Ramos (cell line): ENCODE data around the gene RAPGEF5.

Experiments used
- in situ Hi-C: fragments of 300-500 bp; cut with MboI; formaldehyde crosslinking; loops from one replicate; pipeline ENCODE4 v1.14.3; 2022; ENCODE audit warnings: low sequenced_read_pairs; ENCODE audit not compliant: unreplicated experiment

Gene RAPGEF5

DNA sequence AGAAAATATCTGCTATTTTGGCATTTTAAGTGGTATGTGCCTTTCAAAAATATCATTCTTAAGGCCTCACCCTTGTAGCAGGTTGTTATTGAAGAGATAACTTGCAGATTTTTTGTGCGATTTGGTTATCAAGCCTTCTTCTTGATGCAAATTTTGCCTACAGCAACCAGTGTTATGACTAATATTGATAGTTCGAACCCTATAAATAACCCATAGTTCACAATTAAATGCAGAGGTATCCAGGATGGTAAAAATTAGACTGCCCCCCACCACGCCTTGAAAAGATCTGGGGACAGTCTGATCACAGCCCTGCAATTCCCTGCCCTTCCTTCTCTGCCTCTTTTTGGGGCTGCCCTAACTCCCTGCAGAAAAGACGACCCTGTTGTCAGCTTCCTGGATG lies 28.4 kb upstream of the RAPGEF5 start:
- in situ Hi-C loops: no loop called here

DNA sequence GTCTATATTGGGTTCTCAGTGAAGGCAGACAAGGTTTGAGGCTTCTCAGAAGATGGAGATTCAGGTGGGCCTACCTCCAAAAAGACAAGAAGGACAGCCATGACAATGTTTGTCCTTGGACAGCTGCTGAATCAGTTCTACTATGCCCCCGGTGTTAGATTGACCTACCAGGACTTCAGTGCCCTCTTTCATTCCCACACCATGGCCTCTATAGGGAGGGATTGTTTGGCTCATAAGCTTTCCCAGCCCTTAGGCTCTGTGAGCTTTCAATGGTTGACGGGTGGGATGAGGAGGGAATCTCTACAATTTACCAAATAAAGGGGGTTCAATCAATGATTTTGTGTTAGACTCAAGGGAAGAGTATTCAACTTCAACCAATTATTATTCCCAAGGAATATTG lies 23.4 kb upstream of the RAPGEF5 start:
- in situ Hi-C loops: no loop called here

DNA sequence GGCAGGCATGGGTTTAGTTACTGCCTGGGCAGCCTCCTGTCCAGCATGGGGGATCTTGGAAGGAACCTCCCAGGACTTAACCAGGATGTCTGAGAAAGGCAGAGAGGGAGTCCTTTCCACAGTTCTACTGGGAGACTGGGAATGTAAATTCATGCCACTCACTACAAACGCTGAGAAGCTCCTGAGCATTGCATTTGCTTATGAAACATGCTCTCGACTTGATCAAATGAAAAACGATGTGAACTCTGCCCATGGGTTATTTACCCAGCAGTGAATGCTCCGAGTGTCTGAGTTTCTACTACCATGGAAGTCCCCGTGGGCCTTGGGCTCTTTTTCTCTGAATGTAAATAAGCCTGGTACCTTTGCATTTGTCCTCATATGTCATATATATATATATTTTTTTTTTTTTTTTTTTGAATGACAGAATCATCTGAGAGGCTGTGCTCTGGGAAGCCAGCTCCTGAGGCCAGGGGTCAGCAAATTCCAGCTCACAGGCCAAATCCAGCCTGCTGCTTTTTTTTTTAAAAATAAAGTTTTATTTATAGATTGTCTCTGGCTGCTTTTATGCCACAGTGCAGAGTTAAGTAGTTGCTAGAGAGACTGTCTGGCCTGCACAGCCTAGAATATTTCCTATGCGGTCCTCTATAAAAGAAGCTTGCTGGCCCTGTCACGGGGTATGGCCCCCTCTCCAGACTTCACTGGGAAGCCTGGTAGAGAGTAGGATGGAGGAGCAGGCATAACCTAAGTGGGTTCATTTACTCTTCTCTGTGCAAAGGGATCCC lies 21.4 kb upstream of the RAPGEF5 start:
- in situ Hi-C loops: no loop called here

DNA sequence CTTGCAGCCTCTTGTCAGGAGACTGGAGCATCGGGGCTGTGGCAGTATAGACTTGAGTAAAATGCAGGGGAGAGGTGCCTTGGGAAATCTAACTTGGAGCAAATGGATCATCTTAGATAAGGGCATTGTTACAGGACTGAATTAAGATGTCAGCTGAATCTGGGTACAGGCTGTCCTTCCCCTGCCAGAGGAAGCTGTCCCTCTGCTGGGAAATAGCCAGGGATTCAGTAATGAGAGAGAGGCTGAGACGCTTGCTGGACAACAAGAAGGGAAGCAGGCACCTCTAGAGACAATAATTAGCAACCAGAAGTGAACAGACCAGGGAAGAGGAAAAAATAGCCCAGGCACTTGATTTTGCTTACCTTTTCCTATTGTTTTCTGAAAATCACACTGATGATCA lies 20.7 kb upstream of the RAPGEF5 start:
- in situ Hi-C loops: no loop called here

DNA sequence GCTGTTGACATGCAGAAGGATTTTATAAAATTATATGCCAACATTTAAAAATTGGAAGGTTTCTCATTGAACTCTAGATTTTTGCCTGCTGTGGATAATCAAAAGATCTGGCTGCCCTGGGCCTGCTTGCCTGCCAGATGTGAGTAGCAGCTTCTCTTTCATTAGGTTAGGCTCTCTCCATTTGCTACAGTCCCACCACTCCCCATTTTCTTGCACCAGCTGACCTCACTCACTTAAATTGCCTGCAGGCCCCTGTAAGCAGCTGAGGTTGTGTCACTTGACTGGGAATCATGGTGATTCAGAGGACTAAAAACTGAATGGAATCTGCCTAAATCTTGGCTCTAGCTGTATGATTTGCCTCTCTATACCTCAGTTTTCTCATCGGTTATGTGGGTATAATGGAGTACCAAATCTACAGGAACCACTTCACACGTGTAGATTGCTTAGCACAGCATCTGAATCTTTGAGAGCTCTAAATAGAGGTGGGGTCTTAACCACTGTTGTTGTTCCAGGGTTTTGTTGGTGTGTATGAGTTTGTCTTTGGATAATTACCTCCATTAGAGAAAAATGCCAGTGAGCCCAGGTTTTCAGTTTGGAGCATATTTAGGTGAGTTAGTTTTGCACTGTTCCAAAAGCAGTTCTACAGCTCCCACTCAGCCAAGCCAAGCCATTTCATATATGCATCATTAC lies 18.6 kb upstream of the RAPGEF5 start:
- in situ Hi-C loops: no loop called here

DNA sequence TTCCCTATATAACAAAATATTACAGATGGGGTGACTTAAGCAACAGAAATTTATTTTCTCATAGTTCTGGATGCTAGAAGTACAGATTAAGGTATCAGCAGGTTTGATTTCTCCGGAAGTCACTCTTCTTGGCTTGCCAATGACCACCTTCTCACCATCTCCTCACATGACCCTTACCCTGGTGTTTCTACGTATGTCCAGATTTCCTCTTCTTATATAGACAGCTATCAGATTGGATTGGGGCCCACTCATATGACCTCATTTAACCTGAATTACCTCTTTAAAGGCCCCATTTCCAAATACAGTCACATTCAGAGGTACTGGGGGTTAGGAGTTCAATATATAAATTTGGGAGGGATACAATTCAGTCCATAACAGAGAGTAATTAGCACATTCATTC lies 17.0 kb upstream of the RAPGEF5 start:
- in situ Hi-C loops: no loop called here

DNA sequence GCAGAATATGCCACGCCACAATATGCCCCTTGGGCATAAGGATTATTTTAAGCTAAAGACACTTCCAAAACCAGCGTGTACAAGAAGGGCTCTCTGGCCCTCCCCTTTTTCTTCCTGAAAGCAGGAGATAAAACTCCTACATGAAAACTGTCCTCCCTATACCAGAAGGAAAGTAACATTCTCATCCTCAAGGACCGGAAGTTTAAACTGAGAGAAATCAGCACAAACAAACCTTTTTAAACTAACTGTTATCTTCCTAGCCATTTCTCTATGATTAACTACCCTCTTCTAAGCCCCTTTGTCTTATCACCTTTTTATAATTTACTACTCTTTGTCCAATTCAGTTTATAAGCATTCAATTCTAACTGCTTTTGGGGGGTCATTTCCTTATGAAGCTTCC lies 16.4 kb upstream of the RAPGEF5 start:
- in situ Hi-C loops: no loop called here

DNA sequence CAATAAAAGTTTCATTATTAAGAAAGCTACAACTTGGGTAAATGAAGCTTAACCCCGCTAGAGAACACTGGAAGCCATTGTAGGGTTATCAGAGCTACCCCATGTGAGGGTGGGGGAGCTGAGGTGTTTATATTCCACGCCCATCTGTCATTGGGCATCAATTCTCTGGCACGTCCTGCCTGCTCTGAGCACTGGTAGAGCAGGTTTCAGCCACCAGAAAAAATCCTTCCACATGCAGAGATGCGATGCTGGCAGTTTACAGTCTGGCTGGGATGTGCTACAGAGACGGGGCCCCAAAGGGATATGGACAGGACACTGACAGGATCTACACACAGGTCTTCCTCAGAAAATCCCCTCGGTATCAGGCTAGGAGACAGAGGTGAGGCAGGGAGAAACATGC lies 15.9 kb upstream of the RAPGEF5 start:
- in situ Hi-C loops: no loop called here

DNA sequence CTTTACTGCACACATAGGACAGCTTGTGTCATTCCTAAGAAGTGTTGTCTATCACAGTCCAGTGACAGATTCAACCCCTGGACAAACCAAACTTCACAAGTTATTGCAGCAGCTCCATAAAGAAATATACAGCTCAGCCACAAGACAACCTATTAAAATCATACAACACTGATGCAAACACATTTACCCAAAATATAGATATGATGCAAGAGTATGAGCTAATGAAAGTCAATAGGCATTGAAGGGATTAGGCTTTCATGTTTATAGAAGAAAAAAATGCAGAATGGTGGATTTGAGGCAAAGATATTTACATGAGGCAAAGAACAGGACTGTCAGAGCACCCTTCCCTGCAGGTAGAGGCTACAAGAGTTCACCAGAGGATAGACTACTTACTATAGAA lies 14.9 kb upstream of the RAPGEF5 start:
- in situ Hi-C loops: no loop called here

DNA sequence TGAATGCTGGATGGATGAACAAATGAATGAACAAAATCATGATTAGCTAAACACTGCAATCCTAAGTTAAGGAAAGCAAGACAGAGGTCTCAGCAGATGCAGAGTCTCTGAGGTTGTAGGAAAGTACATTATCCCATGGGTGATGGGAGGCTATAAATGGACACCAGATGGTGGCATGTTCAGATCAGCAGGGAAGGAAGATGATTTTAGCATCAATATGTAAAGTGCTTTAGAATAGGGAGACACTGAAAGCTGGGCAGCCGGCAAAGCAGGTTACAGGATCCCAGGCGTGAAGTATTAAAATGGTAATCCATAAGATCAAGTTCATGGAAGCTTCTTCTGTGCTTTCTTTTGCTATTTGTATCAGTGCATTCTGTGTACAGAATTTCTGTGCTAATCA lies 7.9 kb upstream of the RAPGEF5 start:
- in situ Hi-C loops: no loop called here

DNA sequence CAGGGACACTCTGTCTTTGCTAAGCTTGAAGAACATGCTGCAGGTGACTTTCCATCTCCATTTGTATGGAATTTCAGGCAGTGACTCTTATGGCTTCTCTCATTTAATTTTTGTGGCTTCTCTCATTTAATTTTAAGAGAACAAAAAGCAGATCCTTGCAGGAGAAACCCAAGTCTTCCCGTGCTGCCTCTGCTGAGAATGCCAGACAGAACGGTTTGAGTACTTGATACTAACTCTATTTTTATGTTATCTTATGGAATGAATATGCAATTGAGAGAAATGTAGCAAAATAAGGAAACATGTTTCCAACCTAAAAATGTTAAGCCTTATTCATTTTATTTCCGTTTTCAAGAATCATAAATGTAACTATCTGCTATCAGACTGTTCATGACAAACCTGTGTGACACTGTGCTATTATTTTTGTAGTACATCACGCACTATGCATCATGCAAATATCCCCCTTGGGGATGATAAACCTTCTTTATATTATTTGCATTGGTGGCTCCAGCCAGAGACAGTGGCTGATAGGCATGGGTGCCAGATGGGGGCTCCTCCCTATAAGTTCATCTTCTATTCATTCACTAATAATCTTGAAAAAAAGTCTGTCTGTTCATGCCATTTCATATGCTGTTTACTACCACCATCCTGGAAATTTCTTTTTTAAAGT lies 6.9 kb upstream of the RAPGEF5 start:
- in situ Hi-C loops: no loop called here

DNA sequence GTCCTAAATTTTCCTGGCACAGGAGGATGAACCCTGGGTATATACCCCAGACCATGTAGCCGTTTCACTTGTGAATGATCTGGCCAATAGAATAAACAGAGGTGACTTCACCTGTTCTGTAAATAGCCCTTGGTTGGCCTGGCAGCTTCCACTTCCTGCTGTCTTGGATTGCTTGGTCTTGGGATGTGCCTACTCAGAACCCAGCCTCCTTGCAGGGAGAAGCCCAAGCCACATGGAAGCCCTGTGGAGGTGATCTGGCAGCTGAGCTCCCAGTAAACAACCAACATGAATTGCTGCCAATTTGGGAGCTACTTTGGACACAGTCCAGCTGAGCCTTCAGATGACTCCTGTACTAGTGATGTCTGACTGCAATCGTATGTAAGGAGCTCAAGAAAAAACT lies 4.8 kb upstream of the RAPGEF5 start:
- in situ Hi-C loops: no loop called here

DNA sequence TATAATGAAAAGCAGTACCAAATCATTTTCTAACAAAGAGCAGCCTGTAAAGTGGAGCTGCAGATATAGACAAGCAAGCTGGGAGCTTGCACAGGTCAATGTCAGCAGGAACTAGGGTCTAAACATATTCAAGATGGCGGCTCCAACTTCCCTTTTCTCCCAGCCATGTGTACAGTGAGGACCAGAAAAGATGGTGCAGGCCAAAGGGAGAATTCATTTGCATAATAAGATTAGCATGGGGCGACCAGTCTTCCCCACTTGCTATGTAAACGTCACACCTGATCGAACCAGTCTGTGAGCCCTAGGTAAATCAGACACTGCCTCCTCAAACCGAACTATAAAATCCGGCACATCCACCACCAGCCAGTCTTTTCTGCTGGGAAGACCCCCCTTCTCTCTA lies 4.4 kb upstream of the RAPGEF5 start:
- in situ Hi-C loops: no loop called here

DNA sequence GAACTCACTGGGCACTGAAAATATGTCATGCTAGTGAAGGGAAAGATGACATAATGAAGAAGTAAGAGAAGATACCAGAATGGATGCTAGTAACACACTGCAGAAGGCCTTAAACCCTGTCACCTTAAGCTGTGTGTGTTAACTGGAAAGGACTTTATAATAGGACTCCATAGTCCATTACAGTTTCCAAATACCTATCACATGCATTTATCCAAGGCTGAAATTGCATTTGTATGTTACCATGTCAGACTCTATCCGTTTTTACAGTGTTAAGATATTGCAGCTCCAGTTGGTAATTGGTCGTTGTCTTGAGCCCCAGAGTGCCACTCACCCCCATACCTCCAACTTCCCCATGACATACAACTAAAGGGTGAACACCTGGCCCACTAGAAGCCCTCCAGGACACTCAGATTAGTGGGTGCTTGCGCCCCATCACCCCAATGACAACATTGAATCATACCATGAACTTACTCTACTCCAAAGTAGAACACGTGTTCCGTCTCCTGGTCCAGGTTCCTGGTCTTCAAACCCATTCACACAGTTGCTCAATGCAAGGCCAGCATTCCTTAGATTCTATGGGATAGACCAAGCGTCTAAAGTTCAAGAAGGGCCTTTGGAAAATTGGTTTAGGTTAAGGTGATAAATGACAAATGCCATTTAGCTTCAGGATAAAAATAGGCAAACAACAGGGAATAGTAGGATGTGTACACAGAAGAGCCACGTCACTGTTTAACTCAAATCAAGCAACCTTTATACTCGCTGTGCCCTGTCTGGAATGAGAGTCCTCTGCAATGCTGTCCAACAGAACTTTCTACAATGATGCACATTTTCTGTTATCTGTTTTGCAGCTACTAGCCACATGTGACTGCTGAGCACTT lies 2.1 kb upstream of the RAPGEF5 start:
- in situ Hi-C loops: no loop called here

DNA sequence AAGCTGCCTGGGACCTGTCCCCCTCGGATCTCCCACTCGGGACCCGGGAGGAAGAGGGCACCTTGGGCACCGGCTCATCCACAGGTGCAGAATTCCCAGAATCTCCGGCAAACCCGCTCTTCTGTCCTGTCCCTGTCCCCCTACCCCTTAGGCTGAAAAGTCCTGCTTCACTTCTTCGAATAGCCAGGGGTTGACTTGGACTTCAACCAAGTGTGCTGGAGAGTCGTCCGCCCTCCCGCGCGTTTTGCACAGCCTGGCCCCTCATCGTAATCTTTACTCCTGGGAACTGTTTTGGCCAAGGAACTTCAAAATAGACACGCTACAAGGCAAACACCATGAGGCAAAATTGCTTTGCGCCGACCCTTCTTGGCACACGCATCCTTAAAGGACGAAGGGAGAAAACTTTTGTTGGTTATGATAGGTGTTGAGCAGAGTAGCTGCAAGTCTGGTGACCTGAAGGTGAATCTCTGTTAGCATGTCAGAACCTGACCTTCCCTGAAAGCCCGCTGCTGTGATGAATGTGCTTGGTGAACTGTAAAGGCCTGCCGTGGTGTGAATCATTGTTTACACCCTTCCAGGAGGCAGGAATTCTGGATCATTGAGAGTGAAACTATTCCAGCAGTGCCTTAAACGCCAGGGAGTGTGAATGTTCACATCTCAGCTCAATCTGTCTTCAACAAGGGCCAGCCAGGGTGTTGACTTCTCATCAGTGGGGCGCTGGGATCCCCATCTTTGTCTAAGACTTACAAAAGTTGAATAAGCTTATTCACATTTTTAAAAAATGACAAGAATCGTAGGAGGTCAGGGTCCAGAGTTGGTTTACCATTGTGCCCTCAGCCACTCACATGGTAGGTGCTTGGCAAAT lies 589 bp upstream of the RAPGEF5 start:
- in situ Hi-C loops: no loop called here

DNA sequence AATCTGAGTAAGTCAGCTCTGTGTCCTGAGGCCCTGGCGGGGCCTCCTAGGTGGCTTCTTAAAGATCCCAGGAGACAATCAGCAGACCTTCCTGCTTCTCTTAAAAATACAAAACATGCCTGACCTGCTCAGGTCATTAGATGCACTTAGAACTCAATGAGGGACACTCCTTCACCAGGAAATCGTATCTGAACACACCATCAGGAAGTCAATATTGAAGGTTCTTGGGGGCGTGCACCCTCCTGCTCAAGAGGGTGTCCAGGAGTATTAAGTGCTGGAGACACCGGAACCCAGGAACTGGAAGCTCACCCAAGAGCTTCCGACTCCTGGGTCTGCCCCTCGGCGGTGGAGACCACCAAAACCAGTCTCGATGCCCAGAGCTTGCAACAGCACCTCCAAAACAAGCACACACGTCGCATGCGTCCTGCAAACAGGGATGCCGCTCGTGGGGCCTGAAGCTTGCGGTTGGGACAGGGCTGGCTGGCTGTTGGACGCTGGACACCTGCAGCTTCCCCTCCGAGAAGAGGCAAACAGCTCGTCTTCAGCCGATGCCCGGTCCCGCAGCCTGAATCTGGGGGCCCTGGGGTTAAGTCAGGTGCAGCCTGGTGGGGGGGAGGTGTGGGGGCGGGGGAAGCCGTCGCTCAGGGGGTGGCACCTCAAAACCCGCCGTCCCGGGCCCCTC lies 803 bp downstream of the RAPGEF5 start:
- in situ Hi-C loops: no loop called here

DNA sequence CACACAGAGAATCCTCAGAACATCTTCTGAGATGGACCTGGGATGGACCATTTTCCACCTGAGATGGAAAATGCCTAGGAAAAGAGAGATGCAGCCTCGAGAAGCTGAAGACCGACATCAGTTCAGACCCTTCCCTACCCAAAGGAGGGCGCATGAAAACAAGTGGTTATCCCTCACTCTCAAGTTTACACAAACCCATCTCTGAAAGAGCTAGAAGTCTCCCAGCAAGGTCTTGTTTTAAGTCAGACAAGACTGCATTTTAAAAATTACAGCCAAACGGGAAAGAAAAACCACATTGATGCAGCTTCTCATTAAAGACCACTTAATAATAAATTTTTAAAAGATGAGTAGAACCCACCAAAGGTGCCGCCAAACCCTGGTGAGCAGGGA lies 1.3 kb downstream of the RAPGEF5 start:
- in situ Hi-C loops: no loop called here

DNA sequence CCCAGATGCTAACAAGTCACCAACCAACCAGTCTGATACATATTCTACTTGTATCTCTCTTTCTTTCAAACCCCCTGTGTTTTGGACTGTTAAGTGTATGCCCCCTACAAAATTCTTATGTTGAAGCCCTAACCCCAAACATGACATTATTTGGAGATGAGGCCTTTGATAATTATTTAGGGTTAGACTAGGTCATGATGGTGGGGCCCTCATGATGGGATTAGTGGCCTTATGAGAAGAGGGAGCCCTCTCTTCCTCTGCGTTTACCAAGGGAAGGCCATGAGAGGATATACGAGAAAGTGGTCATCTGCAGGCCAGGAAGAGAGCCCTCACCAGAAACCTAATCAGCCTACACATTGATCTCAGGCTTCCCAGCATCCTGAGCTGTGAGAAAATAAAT lies 2.5 kb downstream of the RAPGEF5 start:
- in situ Hi-C loops: loop anchor here (5.0 kb wide), 1 partner anchor 73 kb away; no protein-coding TSS in a partner anchor

DNA sequence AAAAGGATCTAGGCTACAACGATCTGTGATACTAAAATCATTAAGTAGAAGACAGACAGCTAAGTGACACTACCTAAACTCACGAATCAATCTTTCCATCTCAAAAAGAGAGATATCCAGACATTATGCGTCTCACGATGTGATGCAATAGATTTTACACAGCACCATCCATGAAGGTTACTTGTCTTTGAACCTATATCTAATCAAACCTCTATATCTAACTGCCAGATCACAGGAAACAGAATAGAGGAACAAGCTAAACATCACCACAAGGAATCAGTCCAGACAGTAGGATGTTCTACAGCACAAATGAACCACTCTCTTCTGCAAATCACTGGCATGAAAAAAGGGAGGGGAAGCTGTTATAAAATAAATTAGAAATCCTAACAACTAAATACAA lies 4.1 kb downstream of the RAPGEF5 start:
- in situ Hi-C loops: loop anchor here (5.0 kb wide), 1 partner anchor 74 kb away; no protein-coding TSS in a partner anchor
